DMS114 treated with DMSO at 0.1 percent for 48 hours (cell line): ENCODE results near the gene TNFRSF11A.

Experiments
- DNase-seq: peaks from one replicate; lab custom pipeline; 2025; ENCODE audit not compliant: unreplicated experiment; lab: John Stamatoyannopoulos, UW

Gene TNFRSF11A

DNA sequence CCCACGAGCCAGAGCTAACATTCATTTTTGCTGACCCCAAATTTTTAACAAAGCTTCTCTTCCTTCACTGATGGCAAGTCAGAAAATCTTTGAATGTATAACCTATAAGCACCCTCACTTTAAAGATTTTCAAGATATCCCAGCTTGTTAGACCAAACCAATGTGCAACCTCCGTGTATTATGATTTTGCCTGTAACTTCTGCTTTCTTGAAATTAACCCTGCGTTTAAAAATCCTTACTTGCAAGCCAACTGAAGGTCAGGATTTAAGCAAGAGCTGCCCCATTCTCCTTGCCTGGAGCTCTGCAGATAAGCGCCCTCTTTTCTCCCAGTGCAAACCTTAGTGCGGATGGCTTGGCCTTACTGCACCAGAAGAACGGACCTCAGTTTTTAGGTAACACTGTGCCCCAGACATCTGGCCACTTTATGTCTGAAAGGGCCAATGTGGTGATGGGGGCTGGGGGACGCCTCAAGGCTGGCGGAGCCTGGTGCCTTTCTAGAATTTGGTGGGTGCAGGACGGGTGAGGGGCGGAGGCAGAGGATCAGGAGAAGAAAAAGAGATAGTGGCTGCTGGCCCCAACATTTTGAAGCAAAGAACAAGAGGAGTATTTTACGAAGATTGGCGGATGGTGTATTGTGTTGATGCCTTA lies 805 bp upstream of the TNFRSF11A start:
- DNase-seq = no peak

DNA sequence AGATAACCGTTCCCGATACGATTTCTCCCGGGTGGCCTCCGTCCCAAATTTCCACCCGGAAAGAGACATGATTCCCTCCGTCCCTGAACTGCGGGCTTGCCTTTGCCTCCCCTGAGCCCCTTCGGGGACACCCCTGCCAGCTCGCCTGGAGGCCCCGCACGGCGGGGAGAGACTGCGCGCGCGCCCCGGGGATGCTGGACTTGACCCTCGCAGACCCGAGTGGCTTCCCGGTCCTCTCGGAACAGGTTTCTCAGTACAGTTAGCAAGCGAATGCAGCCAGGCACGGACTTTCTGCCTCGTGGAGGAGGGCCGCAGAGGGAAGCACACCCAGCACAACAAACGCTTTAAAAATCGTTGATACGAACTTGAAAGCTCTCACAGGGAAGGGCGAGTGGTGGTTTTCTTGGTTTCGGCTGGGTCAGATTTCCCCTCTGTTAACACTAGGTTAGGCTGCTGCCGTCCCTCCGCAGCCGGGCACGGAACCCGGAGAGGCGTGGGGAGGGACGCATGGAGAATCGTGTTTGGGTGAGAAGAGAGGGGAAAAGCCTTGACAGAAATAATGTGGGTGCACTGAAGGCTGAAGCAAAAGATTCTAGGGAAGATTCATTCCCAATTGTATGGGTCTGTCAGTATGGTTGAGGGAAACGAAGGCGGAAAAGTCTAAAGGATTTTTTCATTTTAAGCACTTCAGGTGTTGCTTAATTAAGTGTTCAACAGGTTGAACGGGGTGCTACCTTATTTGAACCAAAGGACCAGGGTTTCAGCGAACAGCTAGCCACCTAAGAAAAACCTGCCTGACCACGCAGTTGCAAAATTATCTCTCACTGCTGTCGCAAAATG lies 916 bp downstream of the TNFRSF11A start:
- no peak for DNase-seq

DNA sequence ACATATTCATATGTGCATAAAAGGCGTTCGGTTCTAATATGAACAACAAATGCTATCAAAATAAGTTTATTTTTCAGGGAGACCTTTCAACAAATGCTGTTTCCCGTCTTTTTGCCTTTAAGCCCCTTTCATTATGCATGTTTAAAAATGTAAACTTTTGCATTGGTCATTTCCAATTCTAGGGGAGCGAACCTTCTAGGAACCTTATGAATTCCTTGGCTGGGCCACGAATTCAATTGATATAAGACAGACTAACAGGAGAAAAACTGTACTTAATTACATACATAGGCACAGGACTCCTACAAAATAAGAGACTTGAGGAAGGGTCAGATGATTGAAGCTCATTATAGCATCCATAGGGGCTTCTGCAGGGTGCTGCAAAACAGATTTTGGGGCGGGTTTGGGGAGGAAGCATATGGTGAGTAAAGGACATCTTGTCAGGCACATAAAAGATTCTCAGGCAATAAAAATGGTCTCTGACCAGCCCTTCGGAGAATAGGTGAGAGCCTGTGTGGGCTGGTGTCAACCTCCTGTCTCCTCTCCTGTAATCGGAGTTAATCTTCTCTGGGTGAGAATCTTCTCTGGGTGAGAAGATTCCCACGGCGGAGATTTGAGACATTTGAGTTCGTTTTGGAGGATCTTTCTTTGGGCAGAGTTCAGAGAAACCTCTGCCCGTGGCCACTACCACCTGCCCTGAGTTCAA lies 1.7 kb downstream of the TNFRSF11A start:
- no peak for DNase-seq

DNA sequence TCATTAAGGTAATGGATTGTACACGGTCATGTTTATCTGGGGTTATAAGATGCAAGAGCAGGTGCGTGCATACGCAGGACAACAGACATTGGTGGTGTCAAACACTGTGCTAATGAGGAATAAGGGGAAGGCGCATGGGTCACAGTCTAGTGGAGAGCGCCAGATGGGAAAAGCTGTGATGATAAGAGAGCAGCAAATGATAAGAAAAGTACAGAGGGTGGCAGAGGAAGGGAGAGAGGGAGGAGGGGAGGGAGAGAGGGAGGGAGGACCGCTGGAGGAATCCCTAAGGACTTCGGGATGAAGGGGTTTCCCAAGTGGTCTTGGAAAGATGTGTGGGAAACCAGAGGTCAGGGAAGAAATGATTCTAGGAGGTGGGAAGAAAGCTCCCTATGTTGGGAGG lies 2.9 kb downstream of the TNFRSF11A start:
- no peak for DNase-seq

DNA sequence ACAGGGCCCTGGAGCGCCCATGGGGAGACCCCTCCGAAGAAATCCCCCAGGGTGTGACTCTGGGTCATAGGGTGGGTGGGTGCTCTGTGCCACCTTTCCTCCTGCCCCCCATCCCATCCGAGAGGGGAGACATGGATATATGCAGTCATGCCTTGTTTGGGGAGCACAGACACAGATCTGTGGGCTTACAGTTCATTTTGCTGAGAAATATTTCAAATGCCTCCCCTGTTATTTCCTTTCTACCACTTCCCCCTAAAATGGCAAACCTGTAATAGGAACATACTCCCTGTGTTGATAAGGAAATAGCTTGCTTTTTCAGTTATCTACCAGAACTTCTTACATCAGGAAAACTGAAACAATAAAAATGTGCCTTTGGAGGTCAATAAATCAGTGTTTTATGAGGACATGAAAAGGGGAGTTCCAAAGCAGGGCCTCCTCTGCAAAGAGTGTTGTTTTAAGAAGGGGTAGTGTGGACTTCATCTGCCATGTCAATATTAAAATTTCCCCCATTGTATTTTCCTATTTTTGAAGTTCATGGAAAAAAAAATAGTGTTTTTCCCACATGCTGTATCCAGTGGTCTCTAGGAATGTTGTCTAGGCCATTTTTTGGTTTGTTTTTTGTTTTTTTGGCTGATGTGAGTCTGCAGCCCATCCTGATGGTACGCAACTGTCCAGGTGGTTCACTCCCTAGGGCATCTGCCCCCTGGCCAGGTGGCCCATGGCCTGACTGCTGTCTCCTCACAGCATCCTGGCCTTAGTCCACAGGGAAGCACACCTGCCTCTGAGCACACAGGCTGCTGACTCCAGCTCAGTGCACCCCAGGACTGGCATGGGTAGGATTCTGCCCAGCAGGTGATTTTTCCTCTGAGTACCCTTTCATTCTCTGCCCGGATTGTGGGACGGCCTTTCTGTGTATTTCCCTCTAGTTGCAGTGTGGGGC lies 3.7 kb downstream of the TNFRSF11A start:
- no peak for DNase-seq

DNA sequence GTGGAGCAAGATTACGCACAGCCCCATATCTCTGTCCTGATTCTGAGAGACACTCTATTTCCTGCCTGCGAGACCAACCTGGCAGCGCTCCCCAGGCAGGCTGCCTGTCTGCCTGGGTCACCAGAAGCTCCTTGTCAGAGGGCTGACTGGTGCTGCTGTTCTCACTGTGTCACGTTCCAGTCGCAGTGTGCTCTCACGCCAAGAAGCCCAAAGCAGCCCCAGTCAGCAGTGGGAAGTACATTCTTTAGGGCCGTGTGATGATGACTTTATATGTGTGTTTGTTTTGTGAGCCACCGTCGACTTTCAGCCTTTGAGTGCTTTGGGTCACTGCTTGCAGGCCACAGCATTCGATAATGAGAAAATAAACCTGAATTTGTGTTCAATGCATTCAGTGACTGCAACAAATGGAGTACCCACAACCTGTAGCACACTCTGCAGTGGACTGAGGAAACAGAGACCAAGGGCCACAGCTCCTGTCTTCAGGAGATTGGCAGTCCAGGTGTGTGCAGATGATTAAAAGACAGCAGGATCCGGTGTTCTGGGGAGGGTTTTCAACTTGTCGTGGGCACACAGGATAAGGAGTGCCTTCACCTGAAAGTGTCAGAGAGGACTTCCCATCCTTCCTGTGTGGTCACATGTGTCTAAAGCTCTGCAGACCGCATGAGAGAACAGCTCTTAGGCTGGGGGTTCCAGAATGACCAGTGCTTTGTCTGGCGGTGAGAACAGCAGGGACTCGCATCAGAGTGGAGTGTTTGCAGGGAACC lies 4.8 kb downstream of the TNFRSF11A start:
- no peak for DNase-seq

DNA sequence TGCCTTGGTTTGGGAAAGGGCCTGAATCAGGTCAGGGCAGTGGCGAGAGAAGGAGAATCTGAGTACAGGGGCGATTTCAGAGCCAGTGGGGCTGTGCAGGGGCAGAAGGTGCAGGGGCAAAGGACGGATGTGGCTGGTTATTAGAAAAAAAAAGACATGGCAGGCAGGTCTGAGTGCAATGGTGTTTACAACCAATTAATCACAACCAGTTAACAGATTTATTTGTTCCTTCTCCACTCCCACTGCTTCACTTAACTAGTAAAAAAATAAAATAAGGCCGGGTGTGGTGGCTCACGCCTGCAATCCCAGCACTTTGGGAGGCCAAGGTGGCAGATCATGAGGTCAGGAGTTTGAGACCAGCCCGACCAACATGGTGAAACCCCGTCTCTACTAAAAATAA lies 5.5 kb downstream of the TNFRSF11A start:
- no peak for DNase-seq

DNA sequence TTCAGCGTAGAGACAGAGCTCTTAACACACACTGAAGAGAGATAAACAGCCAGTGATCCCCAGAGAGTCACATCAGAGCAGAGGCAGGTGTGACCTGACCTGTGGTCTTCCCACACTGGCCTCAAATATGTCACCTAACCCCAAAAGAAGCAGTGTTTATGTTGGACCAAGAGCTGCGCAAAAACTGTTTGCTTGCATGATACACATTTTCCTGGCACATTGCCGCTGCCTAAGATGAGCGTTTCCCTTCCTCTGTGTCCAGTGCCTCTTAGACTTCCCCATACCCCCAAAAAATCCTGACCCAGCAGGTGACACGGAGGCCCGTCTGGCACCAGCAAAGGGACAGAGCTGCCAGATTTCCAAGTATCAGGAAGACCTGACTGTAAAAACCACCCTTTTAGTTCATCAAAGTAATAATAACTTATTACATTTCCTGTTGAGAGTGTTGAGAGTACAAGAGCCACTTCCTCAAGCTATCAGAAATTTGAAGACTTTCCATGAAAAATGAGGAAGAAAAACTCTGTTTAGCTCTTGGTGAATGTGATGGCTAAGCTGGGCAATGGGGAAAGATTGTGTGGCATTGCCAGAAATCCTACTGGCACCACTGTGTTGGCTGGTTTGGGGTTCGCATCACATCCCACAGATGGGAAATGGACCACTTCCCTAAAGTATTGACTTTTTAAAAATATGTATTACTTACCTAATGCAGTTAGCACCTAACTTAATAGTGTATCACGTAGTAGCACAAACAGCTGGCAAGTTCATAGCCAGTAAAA lies 6.7 kb downstream of the TNFRSF11A start:
- DNase-seq = no peak

DNA sequence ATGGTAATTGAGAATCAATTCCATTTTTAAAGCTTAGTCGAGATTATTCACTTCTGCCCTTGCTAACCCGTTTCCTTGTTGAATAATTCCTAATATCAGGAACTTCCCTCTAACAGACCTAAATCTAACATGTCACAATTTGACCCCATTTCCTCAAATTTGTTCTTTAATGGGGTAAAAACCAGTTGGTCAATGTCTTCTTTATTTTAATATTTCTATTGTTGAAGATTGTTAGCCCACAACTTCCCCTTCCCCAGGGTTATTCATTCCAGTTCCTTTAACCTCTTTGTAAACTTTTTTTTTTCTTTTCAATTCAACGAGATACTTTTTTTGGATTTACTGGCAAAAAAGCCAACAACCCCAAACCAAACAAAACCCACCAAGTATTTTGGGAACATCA lies 7.3 kb downstream of the TNFRSF11A start:
- DNase-seq = no peak

DNA sequence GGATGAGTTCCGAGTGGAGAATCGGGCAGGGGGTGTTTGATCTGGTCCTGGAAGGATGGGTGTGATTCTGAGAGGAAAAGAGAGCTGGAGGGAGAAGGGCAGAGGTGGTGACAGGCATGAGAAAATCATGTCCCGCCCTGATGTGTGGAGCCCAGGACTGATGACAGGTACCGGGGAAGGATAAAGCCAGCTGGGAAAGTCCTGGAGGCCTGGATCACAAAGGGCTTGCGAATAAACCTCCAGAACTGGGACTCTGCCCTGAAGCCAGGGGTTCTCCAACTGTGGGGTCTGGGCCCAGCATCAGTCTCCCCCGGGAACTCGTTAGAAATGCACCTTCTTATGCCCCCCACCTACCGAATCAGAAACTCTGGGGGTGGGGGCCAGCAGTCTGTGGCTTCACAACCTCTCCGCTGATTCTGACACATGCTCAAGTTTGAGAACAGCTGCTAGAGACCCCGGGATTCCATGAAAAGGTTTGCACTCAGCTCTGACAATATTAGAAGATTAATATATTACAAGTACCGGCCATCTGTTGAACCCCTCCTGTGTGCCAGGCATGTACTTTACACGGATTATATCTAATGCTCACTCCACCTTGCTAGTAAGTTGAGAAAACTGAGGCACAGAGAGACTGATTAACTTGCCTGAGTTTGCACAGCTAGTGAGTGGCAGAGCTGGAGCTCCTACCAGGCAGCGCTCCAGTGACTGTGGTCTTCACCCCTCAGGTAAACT lies 8.0 kb downstream of the TNFRSF11A start:
- no peak for DNase-seq

DNA sequence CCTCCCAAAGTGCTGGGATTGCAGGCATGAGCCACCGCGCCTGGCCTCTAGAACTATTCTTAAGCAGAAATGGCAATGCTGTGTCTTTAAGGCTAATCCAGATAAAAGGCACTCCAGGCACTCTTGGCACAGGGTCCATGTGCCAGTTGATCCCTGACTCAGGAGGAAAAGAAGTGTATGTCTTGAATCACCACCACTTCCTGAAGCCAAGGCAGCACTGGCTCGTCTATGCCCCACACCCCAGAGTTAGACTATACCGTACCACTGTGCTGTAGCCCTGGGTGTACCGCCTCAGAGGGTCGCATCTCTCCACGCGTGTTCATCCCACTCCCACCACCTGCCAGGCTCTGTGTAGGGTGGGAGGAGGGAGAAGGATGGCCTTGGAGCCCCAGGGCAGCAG lies 9.0 kb downstream of the TNFRSF11A start:
- no peak for DNase-seq

DNA sequence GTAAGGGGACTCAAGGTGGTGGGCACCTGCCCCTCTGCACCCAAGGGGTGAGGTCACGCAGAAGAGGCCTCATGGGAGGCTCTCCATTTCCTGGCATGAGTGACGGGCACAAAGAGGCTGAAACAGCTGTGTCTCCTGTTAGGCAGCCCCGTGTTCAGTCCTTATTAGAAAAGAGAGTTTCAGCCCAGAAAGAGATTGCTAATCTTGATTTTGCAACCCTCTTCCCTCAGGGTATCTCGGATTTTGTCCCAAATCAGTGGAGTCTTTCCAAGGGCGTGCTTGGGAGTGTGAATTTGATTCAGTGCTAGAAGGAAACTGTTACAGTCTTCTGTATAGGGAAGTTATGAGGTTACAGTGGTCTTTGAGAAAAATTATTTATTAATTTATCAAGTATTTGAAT lies 10.4 kb downstream of the TNFRSF11A start:
- no peak for DNase-seq

DNA sequence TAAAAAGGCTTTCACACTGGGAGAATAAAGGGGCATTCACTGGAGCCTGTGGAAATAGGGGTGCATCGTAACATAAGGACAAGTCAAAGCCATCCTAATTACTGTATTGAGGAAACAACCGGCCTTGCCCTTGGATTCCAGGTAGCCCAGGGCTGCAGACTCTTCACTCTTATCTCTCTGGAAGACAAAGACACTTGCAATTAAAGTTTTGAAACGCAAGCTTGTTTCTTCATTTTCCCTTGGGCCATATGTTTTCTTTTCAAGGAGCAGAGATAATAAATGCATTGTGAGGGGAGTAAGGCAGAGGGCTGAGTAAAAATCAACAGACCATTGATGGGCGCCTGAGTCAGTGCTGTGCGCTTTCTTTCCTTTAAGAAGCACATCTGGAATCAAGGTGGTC lies 11.5 kb downstream of the TNFRSF11A start:
- no peak for DNase-seq

DNA sequence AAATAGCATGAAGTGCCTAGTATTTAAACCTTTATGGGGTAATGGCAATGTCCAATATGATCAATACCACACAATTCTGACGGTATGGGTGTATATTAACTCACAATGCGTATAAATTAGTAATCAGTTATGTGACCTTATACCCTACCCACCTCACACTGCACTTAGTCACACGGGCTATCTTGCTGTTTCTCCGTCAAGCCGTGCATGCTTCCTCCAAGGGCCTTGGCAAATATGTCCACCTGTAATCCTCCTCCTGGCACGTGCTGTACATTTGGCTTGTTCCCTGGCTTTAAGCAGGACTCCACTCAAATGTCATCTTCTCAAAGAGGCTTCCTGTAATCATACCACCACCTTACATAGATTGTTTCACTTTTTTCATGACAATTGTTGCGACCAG lies 12.2 kb downstream of the TNFRSF11A start:
- no peak for DNase-seq

DNA sequence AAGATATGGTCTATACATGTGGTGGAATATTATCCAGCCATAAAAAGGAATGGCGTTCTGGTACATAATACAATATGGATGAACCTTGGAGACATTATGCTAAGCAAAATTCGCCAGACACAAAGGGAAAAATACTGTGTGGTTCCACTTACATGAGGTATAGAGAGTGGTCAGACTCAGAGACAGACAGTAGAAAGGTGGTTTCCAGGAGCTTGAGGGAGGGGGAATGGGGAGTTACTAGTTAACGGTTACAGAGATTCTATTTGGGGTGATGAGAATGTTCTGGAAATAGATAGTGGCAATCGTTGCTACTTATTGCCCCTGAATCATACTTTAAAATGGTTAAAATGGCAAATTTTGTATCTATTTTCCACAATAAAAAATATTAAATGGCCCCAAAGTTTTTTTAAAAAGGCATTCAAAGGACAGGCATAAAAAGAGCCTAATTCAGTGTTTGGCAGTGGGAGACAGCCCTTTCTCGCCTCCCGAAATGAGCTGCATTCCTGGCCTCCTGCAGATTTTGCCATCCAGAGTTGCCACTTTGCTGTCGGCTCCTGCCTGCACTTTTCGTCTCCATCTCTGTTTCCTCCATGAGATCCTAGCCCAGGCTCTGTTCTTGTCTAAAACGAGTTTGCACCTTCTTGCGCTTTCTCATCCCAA lies 13.5 kb downstream of the TNFRSF11A start:
- DNase-seq = no peak

DNA sequence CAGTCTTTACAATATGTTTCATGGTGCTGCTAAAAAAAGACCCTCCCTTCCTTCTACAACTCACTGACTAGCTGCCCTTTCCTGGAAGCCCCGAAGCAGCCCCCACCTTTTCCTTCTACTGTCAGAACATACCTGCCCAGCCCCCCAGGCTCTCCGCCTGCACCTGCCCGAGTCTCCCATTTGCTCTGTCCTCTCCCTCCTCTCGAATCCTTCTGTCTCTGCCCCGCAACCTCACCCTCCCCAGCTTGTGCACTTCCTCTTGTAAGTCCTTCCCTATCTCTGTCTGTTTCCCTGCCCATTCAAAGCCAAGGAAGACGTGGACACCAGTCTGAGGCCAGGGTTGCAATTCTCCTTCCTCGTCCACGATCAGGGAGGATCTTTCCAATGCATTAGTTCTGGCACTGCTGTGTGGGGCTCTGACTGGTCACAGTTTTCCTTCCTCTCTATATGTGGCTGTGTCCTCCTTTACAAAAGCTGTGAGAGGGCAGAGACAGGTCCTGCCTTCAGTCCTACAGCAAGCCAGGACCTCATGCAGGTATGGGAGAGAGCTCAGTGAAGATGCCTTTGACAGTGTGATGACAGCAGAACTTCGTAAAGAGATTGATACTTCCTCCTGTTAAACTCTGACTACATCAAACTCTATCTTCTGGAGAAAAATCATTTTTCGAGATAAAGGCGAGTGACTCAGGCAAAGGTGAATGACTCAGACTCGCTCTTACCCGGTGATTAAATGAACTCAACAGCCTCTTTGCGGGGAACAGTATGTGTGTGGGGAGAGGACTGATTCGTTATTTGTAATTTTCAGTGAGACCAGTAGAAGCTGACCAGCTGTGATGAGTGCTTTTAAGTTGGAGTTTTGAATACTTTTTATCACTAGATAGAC lies 14.2 kb downstream of the TNFRSF11A start:
- DNase-seq = no peak

DNA sequence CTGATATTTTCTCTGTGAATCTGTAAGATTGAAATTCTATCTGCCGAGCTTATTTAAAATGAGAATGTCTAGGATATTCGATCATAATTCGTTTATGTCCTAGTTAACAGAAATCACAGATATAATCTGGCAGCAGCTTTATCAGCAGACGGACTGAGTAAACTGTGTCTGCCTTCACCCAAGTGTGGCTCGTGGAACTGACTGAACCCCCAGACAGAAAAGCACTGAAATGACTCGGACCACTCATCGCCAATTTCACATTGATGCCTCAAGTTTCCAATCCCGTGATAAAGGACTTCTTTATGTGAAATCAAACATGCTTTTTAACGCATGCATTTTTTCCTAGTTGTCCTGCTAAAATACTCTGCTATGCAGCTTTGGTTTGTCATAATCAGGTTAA lies 15.9 kb downstream of the TNFRSF11A start:
- no peak for DNase-seq
